ENCODE data around the gene COL27A1.

COL27A1 gene

GRCh38 chr9:114264806-114265550, 109.6 kb downstream of the COL27A1 start:
- TF ChIP-seq CTCF (IDR thresholded peaks at IDR 0.05; ENCODE audit: low read depth, low read length): no peak
- no peak overlapping the region for H3K4me3 ChIP-seq (ENCODE audit: low read depth, low read length)

- no peak overlapping the region for H3K4me3 ChIP-seq (ENCODE audit: low read depth, low read length)
- no peak for TF ChIP-seq CTCF (IDR thresholded peaks at IDR 0.05; ENCODE audit: low read depth, low read length)
Observed at GRCh38 chr9:114266969-114267368, 111.6 kb downstream of the COL27A1 start.

GRCh38 chr9:114269023-114269422, 113.7 kb downstream of the COL27A1 start:
- no peak overlapping the region for H3K4me3 ChIP-seq (ENCODE audit: low read depth, low read length)
- no peak for TF ChIP-seq CTCF (IDR thresholded peaks at IDR 0.05; ENCODE audit: low read depth, low read length)

GRCh38 chr9:114270120-114270975, 115.0 kb downstream of the COL27A1 start:
- no peak overlapping the region for H3K4me3 ChIP-seq (ENCODE audit: low read depth, low read length)
- TF ChIP-seq CTCF (IDR thresholded peaks at IDR 0.05; ENCODE audit: low read depth, low read length): no peak

- H3K4me3 ChIP-seq (ENCODE audit: low read depth, low read length): no peak overlapping the region
- peak; percentile 43; the same call in 1 of the 2 replicates for TF ChIP-seq CTCF (IDR thresholded peaks at IDR 0.05; ENCODE audit: low read depth, low read length)
Observed at GRCh38 chr9:114271556-114272510, 116.5 kb downstream of the COL27A1 start.

- no peak for TF ChIP-seq CTCF (IDR thresholded peaks at IDR 0.05; ENCODE audit: low read depth, low read length)
Observed at GRCh38 chr9:114272739-114273431, 117.5 kb downstream of the COL27A1 start.

More at GRCh38 chr9:114272739-114273431, 117.5 kb downstream of the COL27A1 start:
- no peak overlapping the region for H3K4me3 ChIP-seq (ENCODE audit: low read depth, low read length)

All from WI38 (cell line).